SJSA1 (cell line): ENCODE measurements around the gene CDKAL1. TPM values are rescaled to one million over a fixed set of nuclear protein-coding genes. Genes with fewer than 3 reads are reported as not detected.
"Not testable (repeated sequence)": the region's sequence is repeated elsewhere in the genome, so short reads cannot be mapped to it uniquely, and the experiment has no call there.

Source experiments
- DNase-seq, 2 experiments: peaks; one replicate each; pipeline ENCODE4 v3.0.0-alpha.2; 2015 to 2020; ENCODE audit warnings: low spot score in 2 of 2, low read depth in 1 of 2
- H3K27ac ChIP-seq: fragments of 250-450 bp; sonication (Bioruptor Pico); 2 replicates; pipeline ENCODE4 v1.5.1; 2020; ENCODE audit warnings: mild to moderate bottlenecking, moderate library complexity
- H3K27me3 ChIP-seq: fragments of 250-450 bp; sonication (Bioruptor Pico); replicated peaks from 2 replicates; pipeline ENCODE4 v1.5.1; 2020; ENCODE audit warnings: mild to moderate bottlenecking, moderate library complexity
- H3K36me3 ChIP-seq: fragments of 250-450 bp; sonication (Bioruptor Pico); 2 replicates; pipeline ENCODE4 v1.5.1; 2020; ENCODE audit warnings: mild to moderate bottlenecking
- H3K4me1 ChIP-seq: fragments of 250-450 bp; sonication (Bioruptor Pico); replicated peaks from 2 replicates; pipeline ENCODE4 v1.6.1; 2021; ENCODE audit warnings: mild to moderate bottlenecking
- H3K4me3 ChIP-seq: fragments of 250-450 bp; sonication (Bioruptor Pico); 2 replicates; pipeline ENCODE4 v1.5.1; 2020; ENCODE audit warnings: mild to moderate bottlenecking
- H3K9me3 ChIP-seq: fragments of 250-450 bp; sonication (Bioruptor Pico); replicated peaks from 2 replicates; pipeline ENCODE4 v1.5.1; 2020; ENCODE audit warnings: mild to moderate bottlenecking
- total RNA-seq: library from RNA; depleted of rRNA; stranded (reverse); fragments of >200 nt; shearing (Covaris generic); gene quantifications from 2 replicates; pipeline ENCODE4 v1.2.3, GENCODE V29; 2014

CDKAL1 gene
- total RNA-seq, 1 experiment from 2014 or later, result 25.7 TPM

DNA sequence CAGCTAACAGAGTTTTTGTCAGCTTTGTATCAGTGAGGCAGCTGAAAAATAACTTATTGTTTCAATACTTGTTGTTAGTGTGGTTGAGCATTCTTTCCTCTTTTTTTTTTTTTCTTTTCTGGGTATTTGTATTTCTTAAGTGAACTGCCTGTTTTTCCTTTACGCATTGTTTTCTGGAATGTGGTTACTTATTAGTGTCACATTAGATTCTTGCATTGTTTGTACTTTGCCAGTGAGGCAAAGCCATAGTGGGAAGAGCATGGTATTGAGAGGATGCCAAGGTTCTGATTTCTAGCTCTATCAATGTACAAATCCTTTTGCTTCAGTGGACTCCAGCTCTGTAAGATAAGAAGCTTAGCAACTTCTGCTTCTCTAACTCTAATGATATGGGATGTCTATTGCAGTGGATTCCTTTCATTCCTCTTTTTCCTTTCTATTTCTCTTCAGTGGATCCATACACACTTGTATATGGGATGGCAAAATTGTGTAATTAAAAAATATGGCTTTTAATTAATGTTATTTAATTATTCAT, 3.9 kb downstream of the CDKAL1 start:
- Histone ChIP-seq H3K27me3 (no peaks in the 10 kb centered on the region), H3K9me3 (no peaks in the 10 kb centered on the region), H3K27ac (no peak overlapping the region), H3K4me1 (peaks cover 21% of the 10 kb centered on the region), H3K4me3 (no peak overlapping the region), H3K36me3 (peaks cover 12% of the 10 kb centered on the region)
- DNase-seq, result no peak

- H3K9me3 ChIP-seq, result no peaks in the 10 kb centered on the region
- peaks cover 12% of the 10 kb centered on the region for H3K36me3 ChIP-seq
- peaks cover 19% of the 10 kb centered on the region for H3K4me1 ChIP-seq
- no peak overlapping the region for H3K27ac ChIP-seq
- no peaks in the 10 kb centered on the region for H3K27me3 ChIP-seq
- no peak for DNase-seq
- H3K4me3 ChIP-seq, result no peak overlapping the region
Observed at GRCh38 chr6:20538907-20539306, 4.7 kb downstream of the CDKAL1 start.

DNA sequence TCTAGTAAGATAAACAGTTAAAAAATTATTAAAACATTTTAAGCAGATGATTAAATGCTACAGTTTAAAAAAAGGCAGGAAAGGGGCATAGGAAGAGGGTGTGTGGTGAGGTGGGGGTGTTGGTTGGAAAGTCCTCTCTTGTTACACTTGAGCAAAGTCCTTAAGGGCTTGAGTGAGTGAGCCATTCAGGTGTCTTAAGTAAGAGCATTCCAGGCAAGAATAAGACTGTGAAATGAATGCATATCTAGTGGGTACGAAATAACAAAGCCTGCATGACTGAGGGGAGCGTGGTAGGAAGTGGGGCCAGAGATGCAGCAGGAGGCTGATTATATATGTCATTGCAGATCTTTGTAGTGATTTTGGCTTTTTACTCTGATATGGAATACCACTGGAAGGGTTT, 5.1 kb downstream of the CDKAL1 start:
- no peaks in the 10 kb centered on the region for H3K9me3 ChIP-seq
- peaks cover 17% of the 10 kb centered on the region for H3K4me1 ChIP-seq

GRCh38 chr6:20540683-20541082, 6.4 kb downstream of the CDKAL1 start:
- no peak overlapping the region for H3K27ac ChIP-seq
- DNase-seq, result no peak
- H3K36me3 ChIP-seq, result peaks cover 12% of the 10 kb centered on the region
- no peaks in the 10 kb centered on the region for H3K9me3 ChIP-seq
- H3K27me3 ChIP-seq, result no peaks in the 10 kb centered on the region
- no peak overlapping the region for H3K4me3 ChIP-seq
- peaks cover 9% of the 10 kb centered on the region for H3K4me1 ChIP-seq

More for the DNA sequence above, 5.1 kb downstream of the CDKAL1 start:
- peaks cover 12% of the 10 kb centered on the region for H3K36me3 ChIP-seq
- H3K4me3 ChIP-seq, result no peak overlapping the region
- H3K27ac ChIP-seq, result no peak overlapping the region
- no peaks in the 10 kb centered on the region for H3K27me3 ChIP-seq
- no peak for DNase-seq

- Histone ChIP-seq H3K4me1 (peaks cover 8% of the 10 kb centered on the region), H3K36me3 (peaks cover 17% of the 10 kb centered on the region), H3K4me3 (no peak overlapping the region), H3K27me3 (no peaks in the 10 kb centered on the region), H3K9me3 (no peaks in the 10 kb centered on the region), H3K27ac (no peak overlapping the region)
- DNase-seq, result no peak
Observed at GRCh38 chr6:20541382-20541781, 7.1 kb downstream of the CDKAL1 start.

DNA sequence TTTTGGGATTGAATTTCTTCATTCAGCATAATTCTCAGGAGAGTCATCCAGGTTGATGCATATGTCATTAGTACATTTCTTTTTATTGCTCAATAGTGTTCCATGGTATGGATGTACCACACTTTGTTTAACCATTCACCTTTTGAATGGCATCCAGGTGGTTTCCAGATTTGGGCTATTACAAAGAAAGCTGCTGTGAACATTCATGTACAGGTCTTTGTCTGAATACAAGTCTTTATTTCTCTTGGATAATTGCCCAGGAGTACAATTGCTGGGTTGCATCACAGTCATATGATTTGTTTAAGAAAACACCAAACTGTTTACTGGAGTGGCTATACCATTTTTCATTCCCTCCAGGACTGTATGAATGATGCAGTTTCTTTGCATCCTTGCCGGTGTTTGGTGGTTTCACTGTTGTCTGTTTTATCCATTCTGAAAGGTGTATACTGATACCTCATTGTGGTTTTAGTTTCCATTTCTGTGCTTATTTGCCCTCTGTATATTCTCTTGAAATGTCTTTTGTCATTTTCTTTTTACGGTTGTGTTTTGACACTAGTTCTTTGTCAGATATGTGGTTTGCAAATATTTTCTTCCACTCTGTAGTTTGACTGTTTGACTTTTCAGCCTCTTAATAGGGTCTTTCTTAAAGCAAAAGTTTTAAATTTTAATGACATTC, 8.8 kb downstream of the CDKAL1 start:
- peak in 1 of 2 experiments; percentile 55 for DNase-seq
- Histone ChIP-seq H3K4me3 (no peak overlapping the region), H3K4me1 (peaks cover 8% of the 10 kb centered on the region), H3K9me3 (no peaks in the 10 kb centered on the region), H3K36me3 (peaks cover 12% of the 10 kb centered on the region), H3K27me3 (no peaks in the 10 kb centered on the region), H3K27ac (peak overlapping the region; percentile 8; the same call in 1 of the 2 replicates)

GRCh38 chr6:20548264-20548663, 14.0 kb downstream of the CDKAL1 start:
- no peak overlapping the region for H3K4me3 ChIP-seq
- no peak overlapping the region for H3K27ac ChIP-seq
- H3K4me1 ChIP-seq, result peaks cover 2% of the 10 kb centered on the region
- H3K36me3 ChIP-seq, result peaks cover 18% of the 10 kb centered on the region
- no peaks in the 10 kb centered on the region for H3K9me3 ChIP-seq
- H3K27me3 ChIP-seq, result no peaks in the 10 kb centered on the region
- DNase-seq, result no peak

DNA sequence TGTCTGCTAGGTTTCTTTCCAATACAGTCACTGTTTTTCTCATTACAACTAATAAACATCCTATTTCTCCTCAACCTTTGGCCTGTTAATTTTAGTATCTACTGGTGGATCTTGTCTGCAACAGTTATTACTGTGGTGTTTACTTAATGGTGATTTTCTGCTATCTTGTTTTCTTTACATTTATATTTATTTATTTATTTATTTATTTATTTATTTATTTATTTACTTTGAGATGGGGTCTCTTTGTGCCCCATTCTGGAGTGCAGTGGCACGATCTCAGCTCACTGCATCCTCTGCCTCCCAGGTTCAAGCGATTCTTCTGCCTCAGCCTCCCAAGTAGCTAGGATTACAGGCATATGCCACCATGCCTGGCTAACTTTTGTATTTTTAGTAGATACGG, 15.1 kb downstream of the CDKAL1 start:
- not testable (repeated sequence) for H3K27me3 ChIP-seq, H3K4me3 ChIP-seq, H3K9me3 ChIP-seq, H3K27ac ChIP-seq, H3K4me1 ChIP-seq, DNase-seq
- peaks cover 18% of the 10 kb centered on the region for H3K36me3 ChIP-seq

- H3K4me1 ChIP-seq, result no peaks in the 10 kb centered on the region
- no peaks in the 10 kb centered on the region for H3K27me3 ChIP-seq
- DNase-seq, result no peak
- peaks cover 12% of the 10 kb centered on the region for H3K36me3 ChIP-seq
- no peak overlapping the region for H3K4me3 ChIP-seq
- no peak overlapping the region for H3K27ac ChIP-seq
- no peaks in the 10 kb centered on the region for H3K9me3 ChIP-seq
Observed at GRCh38 chr6:20554326-20554725, 20.1 kb downstream of the CDKAL1 start.

DNA sequence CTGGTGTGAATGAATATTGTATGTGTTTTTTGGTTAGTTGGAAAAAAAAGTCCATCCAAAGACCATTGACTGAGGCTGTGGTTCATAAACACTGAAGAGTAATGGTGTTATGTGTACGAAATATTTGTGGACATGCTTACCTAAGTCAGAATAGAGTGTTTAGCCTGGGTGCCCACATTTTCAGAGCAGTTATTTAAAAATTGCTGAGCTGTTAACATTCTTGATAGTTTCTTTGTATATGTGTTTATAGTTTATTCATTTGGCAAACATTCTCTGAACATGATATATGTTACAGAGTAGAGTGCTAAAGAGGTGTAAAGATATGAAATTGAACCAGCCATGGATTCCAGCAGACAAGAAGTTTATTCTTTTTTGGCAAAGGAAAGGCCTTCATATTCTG, 20.6 kb downstream of the CDKAL1 start:
- Histone ChIP-seq H3K4me3 (no peak overlapping the region), H3K27me3 (no peaks in the 10 kb centered on the region), H3K36me3 (peaks cover 12% of the 10 kb centered on the region; the same call in 1 of the 2 replicates), H3K9me3 (no peaks in the 10 kb centered on the region), H3K27ac (no peak overlapping the region), H3K4me1 (no peaks in the 10 kb centered on the region)
- no peak for DNase-seq

GRCh38 chr6:20559924-20560551, 25.8 kb downstream of the CDKAL1 start:
- H3K9me3 ChIP-seq, result no peaks in the 10 kb centered on the region
- no peaks in the 10 kb centered on the region for H3K4me1 ChIP-seq
- no peak overlapping the region for H3K27ac ChIP-seq
- 0 out of 2 replicates have a peak, but pooled peaks cover 3% of the 10 kb centered on the region for H3K36me3 ChIP-seq
- no peak for DNase-seq
- no peaks in the 10 kb centered on the region for H3K27me3 ChIP-seq
- H3K4me3 ChIP-seq, result no peak overlapping the region

- 0 out of 2 replicates have a peak, but pooled peaks cover 2% of the 10 kb centered on the region for H3K36me3 ChIP-seq
- no peak overlapping the region for H3K27ac ChIP-seq
- no peak for DNase-seq
- no peak overlapping the region for H3K4me3 ChIP-seq
- no peaks in the 10 kb centered on the region for H3K4me1 ChIP-seq
- H3K27me3 ChIP-seq, result no peaks in the 10 kb centered on the region
- no peaks in the 10 kb centered on the region for H3K9me3 ChIP-seq
Observed at GRCh38 chr6:20563377-20563776, 29.1 kb downstream of the CDKAL1 start.

DNA sequence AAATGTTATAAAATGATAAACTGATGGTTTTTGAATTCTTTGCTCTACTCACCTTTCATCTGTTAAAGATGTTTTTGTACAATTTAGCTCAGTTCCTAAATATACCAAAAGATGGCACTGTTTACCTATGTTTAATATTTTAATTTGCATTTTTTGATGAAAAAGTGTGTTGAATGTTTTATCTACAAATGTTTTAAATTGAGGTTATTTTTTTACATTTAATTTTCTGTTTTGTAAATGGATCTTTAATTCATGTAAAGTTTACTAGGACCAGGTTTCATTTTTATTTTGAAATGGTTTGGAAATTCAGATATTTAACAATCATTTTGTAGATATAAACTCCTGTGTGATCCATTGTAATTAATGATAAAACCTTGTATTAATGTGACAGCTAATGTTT, 30.0 kb downstream of the CDKAL1 start:
- Histone ChIP-seq H3K36me3 (no peaks in the 10 kb centered on the region), H3K4me1 (no peaks in the 10 kb centered on the region), H3K4me3 (no peak overlapping the region), H3K9me3 (no peaks in the 10 kb centered on the region), H3K27me3 (no peaks in the 10 kb centered on the region), H3K27ac (no peak overlapping the region)
- DNase-seq, result peak in 1 of 2 experiments; percentile 37

DNA sequence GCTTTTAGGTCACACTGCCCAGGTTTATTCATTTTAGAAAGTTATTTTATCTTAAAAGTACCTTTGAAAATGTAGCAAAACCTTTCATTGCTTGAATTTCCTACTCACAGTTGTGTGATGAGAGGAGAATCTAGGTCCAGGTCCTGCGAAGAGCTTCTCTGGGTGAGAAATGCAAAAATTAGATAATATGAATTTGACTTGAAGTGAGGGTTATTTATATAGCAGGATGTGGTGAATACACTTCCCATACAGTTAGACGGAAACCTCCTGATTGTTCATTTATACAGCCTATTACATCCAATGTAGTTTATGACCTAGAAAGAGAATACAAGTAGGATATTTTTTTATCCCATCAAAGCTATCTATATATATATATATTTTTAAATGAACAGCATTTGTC, 30.5 kb downstream of the CDKAL1 start:
- no peak for DNase-seq
- no peaks in the 10 kb centered on the region for H3K9me3 ChIP-seq
- no peak overlapping the region for H3K27ac ChIP-seq
- H3K36me3 ChIP-seq, result no peaks in the 10 kb centered on the region
- no peak overlapping the region for H3K4me3 ChIP-seq
- H3K27me3 ChIP-seq, result no peaks in the 10 kb centered on the region
- no peaks in the 10 kb centered on the region for H3K4me1 ChIP-seq
